ENCODE data around the gene NID1.

GRCh38 chr1:236002572-236002971, 62.3 kb downstream of the NID1 start:
- TF ChIP-seq, protein P1, sequence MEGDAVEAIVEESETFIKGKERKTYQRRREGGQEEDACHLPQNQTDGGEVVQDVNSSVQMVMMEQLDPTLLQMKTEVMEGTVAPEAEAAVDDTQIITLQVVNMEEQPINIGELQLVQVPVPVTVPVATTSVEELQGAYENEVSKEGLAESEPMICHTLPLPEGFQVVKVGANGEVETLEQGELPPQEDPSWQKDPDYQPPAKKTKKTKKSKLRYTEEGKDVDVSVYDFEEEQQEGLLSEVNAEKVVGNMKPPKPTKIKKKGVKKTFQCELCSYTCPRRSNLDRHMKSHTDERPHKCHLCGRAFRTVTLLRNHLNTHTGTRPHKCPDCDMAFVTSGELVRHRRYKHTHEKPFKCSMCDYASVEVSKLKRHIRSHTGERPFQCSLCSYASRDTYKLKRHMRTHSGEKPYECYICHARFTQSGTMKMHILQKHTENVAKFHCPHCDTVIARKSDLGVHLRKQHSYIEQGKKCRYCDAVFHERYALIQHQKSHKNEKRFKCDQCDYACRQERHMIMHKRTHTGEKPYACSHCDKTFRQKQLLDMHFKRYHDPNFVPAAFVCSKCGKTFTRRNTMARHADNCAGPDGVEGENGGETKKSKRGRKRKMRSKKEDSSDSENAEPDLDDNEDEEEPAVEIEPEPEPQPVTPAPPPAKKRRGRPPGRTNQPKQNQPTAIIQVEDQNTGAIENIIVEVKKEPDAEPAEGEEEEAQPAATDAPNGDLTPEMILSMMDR (IDR thresholded peaks at IDR 0.05): no peak
- TF ChIP-seq POLR2A (IDR thresholded peaks at IDR 0.05): no peak

Measured in thyroid gland (tissue), 4 donors.